SJCRH30 (cell line): ENCODE measurements around the gene LRRC53. TPM values are rescaled to one million over a fixed set of nuclear protein-coding genes. Genes with fewer than 3 reads are reported as not detected.

Experiments used
- DNase-seq, 2 experiments: peaks; one replicate each; pipeline ENCODE4 v3.0.0-alpha.2; 2015 to 2020
- H3K27ac ChIP-seq: fragments of 250-450 bp; sonication (Bioruptor Pico); 2 replicates; pipeline ENCODE4 v1.5.1; 2020; ENCODE audit warnings: mild to moderate bottlenecking, moderate library complexity
- H3K27me3 ChIP-seq: fragments of 250-450 bp; sonication (Bioruptor Pico); 2 replicates; pipeline ENCODE4 v1.5.1; 2020; ENCODE audit warnings: mild to moderate bottlenecking, moderate library complexity
- H3K36me3 ChIP-seq: fragments of 250-450 bp; sonication (Bioruptor Pico); 2 replicates; pipeline ENCODE4 v1.5.1; 2020; ENCODE audit warnings: mild to moderate bottlenecking, moderate library complexity
- H3K4me1 ChIP-seq: fragments of 250-450 bp; sonication (Bioruptor Pico); 2 replicates; pipeline ENCODE4 v1.5.1; 2020; ENCODE audit warnings: mild to moderate bottlenecking, moderate library complexity
- H3K4me3 ChIP-seq: fragments of 250-450 bp; sonication (Bioruptor Pico); 2 replicates; pipeline ENCODE4 v1.5.1; 2020; ENCODE audit warnings: mild to moderate bottlenecking, moderate library complexity
- H3K9me3 ChIP-seq: fragments of 250-450 bp; sonication (Bioruptor Pico); replicated peaks from 2 replicates; pipeline ENCODE4 v1.5.1; 2020; ENCODE audit warnings: mild to moderate bottlenecking, moderate library complexity
- total RNA-seq: library from RNA; depleted of rRNA; stranded (reverse); fragments of >200 nt; shearing (Covaris generic); gene quantifications from 2 replicates; pipeline ENCODE4 v1.2.3, GENCODE V29; 2014; rRNA removed

Gene LRRC53
- total RNA-seq = not detected in 2 replicates

GRCh38 chr1:74512170-74512915 lies at the start of gene LRRC53:
TSS of gene LRRC53 (minus strand) at chr1:74512611. CDS start at chr1:74483349, 29,262 bp downstream.
- Histone ChIP-seq H3K27ac (no peak within 1 kb of the TSS), H3K4me3 (no peak within 1 kb of the TSS), H3K9me3 (no peaks in the 10 kb centered on the region), H3K36me3 (no peaks in the 10 kb centered on the region), H3K4me1 (no peaks in the 10 kb centered on the region), H3K27me3 (no peaks in the 10 kb centered on the region)
- DNase-seq = no peak

- Histone ChIP-seq H3K27me3 (peaks cover 16% of the 10 kb centered on the region), H3K36me3 (no peaks in the 10 kb centered on the region), H3K4me1 (no peaks in the 10 kb centered on the region), H3K9me3 (no peaks in the 10 kb centered on the region), H3K4me3 (no peak overlapping the region), H3K27ac (no peak overlapping the region)
- no peak for DNase-seq
Observed at GRCh38 chr1:74549932-74550331, 37.5 kb upstream of the LRRC53 start.

GRCh38 chr1:74548961-74549750 lies 36.7 kb upstream of the LRRC53 start:
- Histone ChIP-seq H3K36me3 (no peaks in the 10 kb centered on the region), H3K27ac (no peak overlapping the region), H3K27me3 (peaks cover 16% of the 10 kb centered on the region), H3K4me3 (no peak overlapping the region), H3K9me3 (no peaks in the 10 kb centered on the region), H3K4me1 (no peaks in the 10 kb centered on the region)
- no peak for DNase-seq

GRCh38 chr1:74545821-74546220 lies 33.4 kb upstream of the LRRC53 start:
- Histone ChIP-seq H3K4me3 (no peak overlapping the region), H3K9me3 (no peaks in the 10 kb centered on the region), H3K4me1 (no peaks in the 10 kb centered on the region), H3K36me3 (no peaks in the 10 kb centered on the region), H3K27ac (no peak overlapping the region), H3K27me3 (no peaks in the 10 kb centered on the region)
- no peak for DNase-seq

- Histone ChIP-seq H3K36me3 (no peaks in the 10 kb centered on the region), H3K4me1 (peaks cover 20% of the 10 kb centered on the region), H3K9me3 (no peaks in the 10 kb centered on the region), H3K27me3 (no peaks in the 10 kb centered on the region), H3K4me3 (no peak overlapping the region), H3K27ac (no peak overlapping the region; the same call in 1 of the 2 replicates)
- DNase-seq = peak; percentile 8 to 36
Observed at GRCh38 chr1:74534241-74534640, 21.8 kb upstream of the LRRC53 start.

- H3K9me3 ChIP-seq = no peaks in the 10 kb centered on the region
- no peak overlapping the region for H3K27ac ChIP-seq
- no peaks in the 10 kb centered on the region for H3K36me3 ChIP-seq
- H3K4me1 ChIP-seq = peaks cover 13% of the 10 kb centered on the region
- no peak for DNase-seq
- H3K4me3 ChIP-seq = no peak overlapping the region
- H3K27me3 ChIP-seq = no peaks in the 10 kb centered on the region
Observed at GRCh38 chr1:74531796-74532195, 19.4 kb upstream of the LRRC53 start.

GRCh38 chr1:74530892-74531291 lies 18.5 kb upstream of the LRRC53 start:
- no peak overlapping the region for H3K27ac ChIP-seq
- no peaks in the 10 kb centered on the region for H3K9me3 ChIP-seq
- no peak overlapping the region for H3K4me3 ChIP-seq
- H3K27me3 ChIP-seq = no peaks in the 10 kb centered on the region
- H3K36me3 ChIP-seq = no peaks in the 10 kb centered on the region
- peaks cover 9% of the 10 kb centered on the region for H3K4me1 ChIP-seq
- no peak for DNase-seq

- H3K27me3 ChIP-seq = no peaks in the 10 kb centered on the region
- no peaks in the 10 kb centered on the region for H3K4me1 ChIP-seq
- no peak overlapping the region for H3K27ac ChIP-seq
- H3K9me3 ChIP-seq = no peaks in the 10 kb centered on the region
- DNase-seq = no peak
- H3K36me3 ChIP-seq = no peaks in the 10 kb centered on the region
- H3K4me3 ChIP-seq = no peak overlapping the region
Observed at GRCh38 chr1:74528123-74528522, 15.7 kb upstream of the LRRC53 start.

GRCh38 chr1:74526708-74527107 lies 14.3 kb upstream of the LRRC53 start:
- Histone ChIP-seq H3K27me3 (no peaks in the 10 kb centered on the region), H3K36me3 (no peaks in the 10 kb centered on the region), H3K9me3 (no peaks in the 10 kb centered on the region), H3K27ac (no peak overlapping the region), H3K4me3 (no peak overlapping the region), H3K4me1 (peaks cover 8% of the 10 kb centered on the region)
- no peak for DNase-seq

- Histone ChIP-seq H3K4me3 (no peak overlapping the region), H3K27ac (no peak overlapping the region), H3K27me3 (no peaks in the 10 kb centered on the region), H3K36me3 (no peaks in the 10 kb centered on the region), H3K9me3 (no peaks in the 10 kb centered on the region), H3K4me1 (peaks cover 10% of the 10 kb centered on the region)
- DNase-seq = no peak
Observed at GRCh38 chr1:74523873-74524480, 11.6 kb upstream of the LRRC53 start.

GRCh38 chr1:74522148-74522547 lies 9.7 kb upstream of the LRRC53 start:
- Histone ChIP-seq H3K27ac (no peak overlapping the region), H3K4me3 (no peak overlapping the region), H3K36me3 (no peaks in the 10 kb centered on the region), H3K27me3 (no peaks in the 10 kb centered on the region), H3K9me3 (no peaks in the 10 kb centered on the region), H3K4me1 (peaks cover 10% of the 10 kb centered on the region)
- peak; percentile 43 to 64 for DNase-seq

GRCh38 chr1:74517599-74518051 lies 5.2 kb upstream of the LRRC53 start:
- no peak overlapping the region for H3K27ac ChIP-seq
- DNase-seq = no peak

GRCh38 chr1:74513411-74514300 lies 1.2 kb upstream of the LRRC53 start:
- DNase-seq = no peak
- Histone ChIP-seq H3K4me3 (no peak overlapping the region), H3K27ac (no peak overlapping the region), H3K9me3 (no peaks in the 10 kb centered on the region), H3K36me3 (no peaks in the 10 kb centered on the region), H3K4me1 (no peaks in the 10 kb centered on the region), H3K27me3 (no peaks in the 10 kb centered on the region)

More at GRCh38 chr1:74517599-74518051, 5.2 kb upstream of the LRRC53 start:
- no peaks in the 10 kb centered on the region for H3K27me3 ChIP-seq
- no peaks in the 10 kb centered on the region for H3K36me3 ChIP-seq
- H3K4me3 ChIP-seq = no peak overlapping the region
- H3K9me3 ChIP-seq = no peaks in the 10 kb centered on the region
- peaks cover 9% of the 10 kb centered on the region for H3K4me1 ChIP-seq

- H3K9me3 ChIP-seq = no peaks in the 10 kb centered on the region
- no peak for DNase-seq
Observed at GRCh38 chr1:74508449-74508848, 4.0 kb downstream of the LRRC53 start.

More at GRCh38 chr1:74508449-74508848, 4.0 kb downstream of the LRRC53 start:
- no peak overlapping the region for H3K27ac ChIP-seq
- no peaks in the 10 kb centered on the region for H3K27me3 ChIP-seq
- H3K4me1 ChIP-seq = no peaks in the 10 kb centered on the region
- H3K4me3 ChIP-seq = no peak overlapping the region
- no peaks in the 10 kb centered on the region for H3K36me3 ChIP-seq
